ENCODE results near the gene GJA8. TPM values are rescaled to one million over a fixed set of nuclear protein-coding genes. Genes with fewer than 3 reads are reported as not detected.

Gene GJA8
- total RNA-seq (2022; extraction: Qiagen RNA extraction; ENCODE audit: low read depth): not detected in 5 replicates

DNA sequence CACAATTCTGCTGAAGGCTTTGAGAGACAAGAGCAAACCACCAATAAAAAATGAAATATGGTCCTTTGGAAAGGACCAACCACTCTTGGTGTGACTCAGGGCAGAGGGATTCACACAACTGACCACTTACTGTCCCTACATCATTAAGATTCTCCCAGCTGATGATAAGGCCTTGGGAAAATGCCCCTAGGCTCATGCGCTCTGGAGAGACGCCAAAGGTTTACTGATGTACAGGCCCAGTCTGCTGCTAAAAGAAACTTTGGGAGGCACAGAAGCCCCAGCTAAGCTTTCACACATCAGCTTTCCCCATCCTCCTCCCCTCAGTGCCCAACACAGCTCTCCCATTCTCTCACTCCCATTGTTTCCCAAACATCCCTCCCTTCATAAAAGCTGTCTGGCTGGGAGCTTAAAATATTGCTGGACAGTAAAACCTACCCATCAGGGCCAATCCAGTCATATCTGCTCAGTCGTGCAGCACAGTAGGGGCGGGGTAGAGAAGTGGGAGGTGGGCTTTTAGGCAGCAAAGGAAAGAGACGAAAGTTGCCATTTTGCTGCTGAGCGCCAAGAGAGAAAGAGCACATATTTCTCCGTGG is at the start of gene GJA8:
Gene GJA8 (plus strand): TSS at position 543 of the 593 bp plus-strand sequence. CDS start 5,161 bp downstream, outside the sequence.

DNA sequence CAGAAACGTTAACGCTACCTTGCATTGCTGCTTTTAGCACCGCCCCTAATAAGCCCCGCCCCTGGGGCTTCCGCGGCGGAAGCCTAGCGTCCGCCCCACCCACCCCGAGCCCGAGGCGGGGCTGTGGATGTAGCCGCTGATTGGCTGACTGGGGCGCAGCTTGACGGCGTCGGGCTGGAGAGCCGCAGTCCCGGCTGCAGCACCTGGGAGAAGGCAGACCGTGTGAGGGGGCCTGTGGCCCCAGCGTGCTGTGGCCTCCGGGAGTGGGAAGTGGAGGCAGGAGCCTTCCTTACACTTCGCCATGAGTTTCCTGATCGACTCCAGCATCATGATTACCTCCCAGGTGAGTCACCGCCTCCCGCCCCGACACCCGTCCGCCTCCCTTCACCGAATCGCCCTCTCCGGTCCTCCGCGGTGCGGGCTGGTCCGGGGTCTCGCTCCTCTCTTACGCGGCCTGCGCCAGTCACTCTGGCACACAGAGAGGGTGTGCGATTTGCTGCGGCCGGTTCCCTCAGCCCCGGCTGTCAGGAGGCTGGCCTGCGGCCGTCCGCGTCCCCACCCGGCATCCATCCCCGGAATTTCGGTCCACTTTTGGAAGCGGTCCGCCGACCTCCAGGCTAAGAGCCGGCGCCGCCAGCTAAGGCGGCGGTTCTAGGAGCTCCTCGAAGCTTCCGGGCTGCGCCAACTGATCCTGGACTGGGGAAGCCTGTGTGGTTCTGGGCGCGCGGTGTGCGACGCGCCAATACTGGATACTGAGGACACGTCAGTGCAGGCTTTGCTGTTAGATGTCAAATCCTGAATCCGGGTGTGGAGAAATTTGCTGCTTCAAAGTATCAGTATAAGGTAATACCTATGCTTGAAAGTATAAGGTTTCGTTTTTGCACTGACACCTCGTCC is 25.9 kb downstream of the GJA8 start, which contains the start of gene GPR89B:
Gene GPR89B (plus strand): TSS at position 185 of the 897 bp plus-strand sequence. CDS start 117 bp downstream, at position 302.

Other genes with a start within 250 kb of the GJA8 start
- gene ACP6, start 232.3 kb upstream of the GJA8 start, total RNA-seq (2022; extraction: Qiagen RNA extraction; ENCODE audit: low read depth): 14.5 to 22.8 TPM (median 21.9 TPM) in 5 replicates
- 0.05 to 0.09 TPM in 2 of 5 replicates, not detected in the others for gene GJA5, start 142.2 kb upstream of the GJA8 start, total RNA-seq (2022; extraction: Qiagen RNA extraction; ENCODE audit: low read depth)
- gene GPR89B, start 25.6 kb downstream of the GJA8 start, total RNA-seq (2022; extraction: Qiagen RNA extraction; ENCODE audit: low read depth): 3.7 to 7.5 TPM (median 4.7 TPM) in 5 replicates
- gene NBPF11, start 249.5 kb downstream of the GJA8 start, total RNA-seq (2022; extraction: Qiagen RNA extraction; ENCODE audit: low read depth): 3.9 to 5.0 TPM (median 4.7 TPM) in 5 replicates

All from A549 treated with GW870086 at 1 μM for 4 hours (cell line).